Measurements from ENCODE around the gene TP53TG5.

Gene TP53TG5

DNA sequence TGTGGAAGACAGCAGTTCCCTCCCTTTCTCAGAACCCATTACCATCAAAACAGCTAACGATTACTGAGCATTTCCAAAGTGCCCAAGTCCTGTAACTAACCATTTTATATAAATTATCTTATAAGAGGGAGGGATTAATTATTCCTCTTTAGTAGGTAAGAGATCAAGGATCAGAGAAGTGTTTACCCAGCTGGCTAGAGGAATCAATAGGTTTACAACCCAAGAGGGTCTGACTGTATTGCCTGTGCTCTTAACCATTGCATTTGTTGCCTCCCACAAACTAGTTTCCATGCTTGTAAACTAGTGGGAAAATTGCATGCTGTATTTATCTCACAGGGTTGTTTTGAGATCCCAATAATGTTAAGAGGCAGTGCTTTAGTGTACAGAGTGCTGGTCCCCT, 26.3 kb upstream of the TP53TG5 start:
- DNase-seq = peak; percentile 42

DNA sequence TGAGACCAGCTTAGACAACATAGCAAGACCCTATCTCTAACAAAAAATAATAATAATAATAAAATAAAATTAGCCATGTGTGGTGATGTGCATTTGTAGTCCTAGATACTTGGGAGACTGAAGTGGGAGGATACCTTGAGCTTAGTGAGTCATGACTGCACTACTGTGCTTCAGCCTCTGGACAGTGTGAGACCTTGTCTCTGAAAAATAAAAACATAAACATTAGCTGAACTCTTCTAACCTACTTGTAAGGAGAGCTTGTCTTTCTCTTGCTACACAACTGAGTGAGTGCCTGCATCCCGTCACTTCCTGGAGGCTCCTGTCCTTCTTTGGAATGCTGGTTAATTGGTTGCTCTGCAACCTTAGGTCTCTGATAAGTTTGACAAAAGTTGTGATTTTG, 24.8 kb upstream of the TP53TG5 start:
- DNase-seq = no peak

DNA sequence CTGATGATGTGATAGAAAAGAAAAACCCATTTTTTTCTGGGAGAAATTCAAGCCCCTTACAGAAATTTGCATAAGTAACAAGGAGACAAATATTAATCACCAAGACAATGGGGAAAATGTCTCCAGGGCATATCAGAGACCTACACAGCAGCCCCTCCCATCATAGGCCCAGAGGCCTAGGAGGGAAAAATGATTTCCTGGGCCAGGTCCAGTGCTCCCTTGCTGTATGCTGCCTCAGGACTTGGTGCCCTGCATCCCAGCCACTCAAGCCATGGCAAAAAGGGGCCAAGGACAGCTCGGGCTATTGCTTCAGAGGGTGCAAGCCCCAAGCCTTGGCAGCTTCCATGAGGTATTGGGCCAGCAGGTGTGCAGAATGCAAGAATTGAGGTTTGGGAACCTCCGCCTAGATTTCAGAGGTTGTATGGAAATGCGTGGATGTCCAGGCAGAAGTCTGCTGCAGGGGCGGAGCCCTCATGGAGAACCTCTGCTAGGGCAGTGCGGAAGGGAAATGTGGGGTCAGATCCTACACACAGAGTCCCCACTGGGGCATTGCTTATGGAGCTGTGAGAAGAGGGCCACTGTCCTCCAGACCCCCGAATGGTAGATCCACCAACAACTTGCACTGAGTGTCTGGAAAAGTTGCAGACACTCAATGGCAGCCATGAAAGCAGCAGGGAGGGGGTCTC, 22.4 kb upstream of the TP53TG5 start:
- no peak for DNase-seq

DNA sequence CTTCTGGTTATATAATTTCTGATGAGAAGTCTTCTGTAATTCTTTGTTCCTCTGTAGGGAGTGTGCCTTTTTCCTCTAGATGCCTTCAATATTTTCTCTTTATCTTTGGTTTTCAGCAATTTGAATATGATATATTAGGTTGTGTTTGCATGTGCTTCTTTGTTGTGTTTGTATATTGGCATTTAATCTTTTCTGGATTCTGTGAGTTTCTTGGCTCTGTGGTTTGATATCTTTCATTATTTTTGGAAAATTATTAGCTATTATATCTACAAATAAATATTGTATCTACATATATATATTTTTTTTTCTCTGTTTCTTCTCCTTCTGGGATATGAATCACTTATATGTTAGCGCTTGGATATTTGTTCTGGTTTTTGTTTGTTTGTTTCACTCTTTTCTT, 20.9 kb upstream of the TP53TG5 start:
- DNase-seq = no peak

DNA sequence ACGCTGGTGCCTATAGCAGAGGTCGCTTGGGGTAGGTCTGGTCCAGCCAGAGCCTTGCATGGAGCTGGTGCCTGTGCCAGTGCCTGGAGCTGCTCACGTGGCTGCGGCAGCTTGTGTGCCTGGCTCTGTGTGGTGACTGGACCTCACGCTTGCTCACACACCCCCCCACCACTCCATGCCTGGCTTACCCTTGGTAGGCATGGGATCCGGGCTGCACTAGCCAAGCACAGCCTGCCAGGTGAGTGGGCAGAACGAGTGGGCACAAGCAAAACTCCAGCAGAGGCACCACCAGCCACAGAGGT, 16.9 kb upstream of the TP53TG5 start:
- DNase-seq = no peak

DNA sequence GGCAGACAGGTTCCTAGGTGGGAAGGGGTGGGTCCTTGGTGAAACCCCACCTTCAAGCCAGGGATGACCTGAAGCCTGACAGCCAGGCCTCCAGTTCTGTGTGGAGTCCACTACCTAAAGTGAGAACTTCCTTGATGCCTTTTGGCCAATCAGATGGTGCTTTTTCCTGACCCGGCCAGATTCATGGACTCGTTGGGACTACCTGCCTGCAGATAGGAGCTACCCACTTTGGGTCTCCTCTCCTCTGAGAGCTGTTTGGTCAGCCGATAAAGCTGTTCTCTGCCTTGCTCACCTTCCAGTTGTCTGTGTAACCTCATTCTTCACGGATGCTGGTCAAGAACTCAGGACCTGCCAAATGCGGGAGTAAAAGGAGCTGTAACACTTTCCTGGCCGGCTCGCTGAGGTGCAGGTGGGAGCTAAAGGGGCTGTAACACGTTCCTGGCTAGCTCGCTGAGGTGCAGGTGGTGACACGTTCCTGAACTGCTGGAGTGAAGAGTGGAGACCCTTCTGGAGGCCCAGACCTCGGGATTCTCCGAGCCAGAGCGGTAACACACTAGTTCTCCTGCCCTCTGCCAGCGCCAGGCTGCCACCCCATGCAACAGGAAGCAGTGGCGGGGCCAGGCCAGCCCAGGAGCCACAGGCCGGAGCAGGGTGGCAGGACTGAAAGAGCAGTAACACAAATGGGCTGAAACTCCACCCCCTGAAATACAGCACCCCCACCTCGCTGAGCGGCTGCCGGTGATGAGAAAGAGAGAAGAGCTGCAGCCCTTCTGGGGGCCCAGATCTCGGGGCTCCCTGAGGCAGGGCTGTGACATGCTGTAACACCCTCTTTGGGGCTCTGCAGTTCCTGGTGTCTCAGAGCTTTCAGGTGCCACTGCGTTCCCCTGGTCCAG, 16.3 kb upstream of the TP53TG5 start:
- DNase-seq = no peak

DNA sequence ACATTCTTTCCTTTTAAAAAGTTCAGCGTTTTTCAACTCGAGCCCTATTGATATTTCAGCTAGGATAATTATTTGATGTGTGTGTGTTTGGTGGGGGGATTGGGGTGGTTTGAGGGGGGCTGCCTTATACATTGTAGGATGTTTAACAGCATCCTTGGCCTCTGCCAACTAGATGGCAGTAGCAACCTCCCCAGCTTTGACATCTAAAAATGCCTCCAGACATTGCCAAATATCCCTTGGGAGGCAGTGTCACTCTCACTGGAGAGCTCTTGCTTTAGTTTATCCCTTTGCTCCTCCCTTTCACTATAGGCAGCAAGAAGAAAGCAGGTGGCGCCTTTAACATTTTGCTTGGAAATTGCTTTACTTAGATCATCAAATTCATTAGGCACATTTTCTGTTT, 14.6 kb upstream of the TP53TG5 start:
- peak; percentile 35 for DNase-seq

DNA sequence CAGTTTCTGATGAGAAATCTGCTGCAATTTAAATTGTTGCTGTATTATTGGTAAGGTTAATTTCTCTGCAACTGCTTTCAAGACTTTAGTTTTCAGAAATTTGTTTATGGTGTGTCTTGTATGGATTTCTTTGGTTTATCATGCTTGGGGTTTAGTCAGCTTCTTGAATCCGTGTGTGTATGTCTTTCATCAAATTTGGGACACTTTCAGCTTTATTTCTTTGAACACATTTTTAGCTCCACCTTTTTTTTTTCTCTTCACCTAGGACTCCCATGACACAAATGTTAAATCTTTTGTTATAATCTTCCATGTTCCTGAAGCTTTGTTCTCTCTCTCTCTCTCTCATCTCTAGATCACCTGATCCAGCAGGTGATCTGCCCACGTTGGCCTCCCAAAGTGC, 13.4 kb upstream of the TP53TG5 start:
- no peak for DNase-seq

DNA sequence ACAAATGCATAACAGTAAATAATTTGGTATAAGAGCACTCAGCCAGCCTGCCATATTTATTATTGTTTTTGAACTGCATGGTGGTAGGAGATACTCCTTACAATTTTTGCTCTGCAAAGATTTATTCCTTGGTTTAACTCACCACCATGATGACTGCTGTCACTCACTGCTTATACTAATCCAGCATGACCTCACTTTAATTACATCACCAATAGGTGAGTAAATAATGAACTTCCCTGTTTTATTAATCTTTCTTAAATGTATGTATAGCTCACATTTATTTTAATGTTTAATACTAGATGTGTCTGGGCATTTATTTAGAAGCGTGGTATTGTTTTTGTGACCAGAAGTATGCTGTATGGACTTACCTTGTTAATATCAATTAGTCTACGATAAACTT, 12.8 kb upstream of the TP53TG5 start:
- DNase-seq = no peak

DNA sequence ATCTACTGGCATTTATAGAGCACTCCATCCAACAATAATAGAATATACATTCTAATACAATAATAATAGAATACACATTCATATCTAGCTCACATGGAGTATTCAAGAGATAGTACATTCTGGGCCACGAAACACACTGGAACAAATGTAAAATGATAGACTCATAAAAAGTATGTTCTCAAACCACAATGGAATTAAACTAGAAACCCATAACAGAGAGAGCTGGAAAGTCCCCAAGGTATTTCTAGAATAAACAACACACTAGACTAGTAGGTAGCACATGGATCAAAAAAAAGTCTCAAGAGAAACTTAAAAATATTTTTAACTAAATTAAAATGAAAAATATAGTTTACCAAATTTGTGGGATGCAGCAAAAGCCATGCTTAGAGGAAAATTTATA, 9.1 kb upstream of the TP53TG5 start:
- no peak for DNase-seq

DNA sequence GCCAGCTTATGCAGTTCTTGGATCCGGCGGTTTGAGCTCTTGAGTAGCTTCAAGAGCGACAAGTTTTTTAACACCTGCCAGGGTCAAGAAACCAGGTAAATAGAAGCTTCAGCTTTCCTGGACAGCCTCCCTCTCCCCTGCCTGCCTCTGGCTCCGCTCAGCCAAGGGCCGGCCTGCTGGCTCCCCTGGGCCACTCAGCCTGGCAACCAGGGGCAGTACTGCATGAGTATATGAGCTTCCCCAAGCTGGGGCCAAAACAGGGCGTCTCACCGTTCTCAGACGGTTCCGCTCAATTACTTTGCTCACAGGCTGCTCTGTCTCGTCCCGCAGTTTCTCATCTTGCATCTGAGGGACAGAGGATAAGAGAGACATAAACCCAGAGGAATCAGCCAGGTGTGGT, 856 bp downstream of the TP53TG5 start:
- DNase-seq = peak; percentile 51

DNA sequence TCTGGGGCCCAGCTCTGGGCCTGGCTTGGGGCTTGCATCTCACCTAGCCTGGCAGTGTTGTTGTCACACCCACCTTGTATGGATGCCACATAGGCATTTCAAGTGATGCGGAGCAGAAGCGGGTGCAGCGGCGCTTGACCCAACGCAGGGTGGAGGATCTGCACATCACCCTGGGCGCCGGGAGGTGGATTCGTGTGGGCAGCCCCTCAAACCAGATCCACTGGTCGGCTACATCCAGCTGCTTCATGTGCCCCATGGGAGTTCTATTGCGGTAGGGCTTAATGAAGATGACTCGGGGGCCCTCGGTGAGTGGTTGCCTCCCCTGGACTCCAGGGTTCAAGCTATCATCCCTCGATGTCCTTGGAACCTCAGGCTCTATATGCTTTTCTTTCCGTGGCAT, 3.2 kb downstream of the TP53TG5 start:
- no peak for DNase-seq

DNA sequence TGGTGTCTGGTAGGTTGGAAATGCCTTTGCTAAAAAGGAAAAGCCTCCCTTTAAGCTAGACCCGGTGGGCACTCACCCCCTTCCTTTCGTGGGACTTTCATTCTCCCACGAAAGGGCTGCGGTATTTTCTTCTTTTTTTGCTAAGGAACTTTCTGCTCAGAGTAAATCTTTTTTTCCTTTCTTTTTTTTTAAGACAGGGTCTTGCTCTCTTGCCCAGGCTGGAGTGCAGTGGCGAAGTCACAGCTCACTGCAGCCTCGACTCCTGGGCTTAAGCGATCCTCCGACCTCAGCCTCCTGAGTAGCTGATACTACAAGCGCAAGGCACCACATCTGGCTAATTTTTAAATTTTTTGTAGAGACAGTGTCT, 4.0 kb downstream of the TP53TG5 start:
- DNase-seq = no peak

DNA sequence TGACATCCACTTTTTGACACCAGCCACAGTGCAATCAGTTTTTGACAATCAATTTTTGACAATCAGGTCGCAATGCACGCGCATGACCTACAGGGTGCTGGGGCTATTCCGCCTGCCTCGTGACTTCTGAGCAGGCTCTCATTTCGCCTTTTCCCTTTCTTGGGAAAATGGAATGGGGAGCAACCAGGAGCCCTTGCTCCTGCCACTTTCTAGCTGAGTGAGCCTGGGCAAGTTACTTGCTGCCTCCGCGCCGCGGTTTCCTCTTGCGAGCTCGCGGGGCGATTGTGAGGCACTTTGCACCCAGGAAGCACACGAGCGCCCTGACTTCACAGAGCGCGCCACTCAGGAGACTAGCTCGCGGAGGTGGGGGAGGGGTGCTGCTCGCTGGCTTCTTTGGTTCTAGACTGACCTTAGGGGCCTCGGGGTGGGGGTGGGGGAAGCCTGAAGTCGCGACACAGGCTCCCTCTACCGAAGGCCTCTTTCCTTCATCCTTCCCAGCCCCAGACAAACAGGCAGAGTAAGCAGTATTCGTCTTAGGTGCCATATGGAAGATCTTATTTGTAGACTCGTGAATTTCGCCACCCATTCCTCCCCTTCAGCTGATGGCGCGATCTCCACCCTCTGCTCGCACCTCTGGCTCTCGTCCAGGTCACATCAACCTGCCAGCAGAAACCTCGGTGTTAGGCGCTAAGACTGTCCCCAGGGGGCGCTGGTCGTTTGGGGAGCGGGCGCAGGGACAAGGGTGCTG, 4.6 kb downstream of the TP53TG5 start:
- peak; percentile 92 for DNase-seq

DNA sequence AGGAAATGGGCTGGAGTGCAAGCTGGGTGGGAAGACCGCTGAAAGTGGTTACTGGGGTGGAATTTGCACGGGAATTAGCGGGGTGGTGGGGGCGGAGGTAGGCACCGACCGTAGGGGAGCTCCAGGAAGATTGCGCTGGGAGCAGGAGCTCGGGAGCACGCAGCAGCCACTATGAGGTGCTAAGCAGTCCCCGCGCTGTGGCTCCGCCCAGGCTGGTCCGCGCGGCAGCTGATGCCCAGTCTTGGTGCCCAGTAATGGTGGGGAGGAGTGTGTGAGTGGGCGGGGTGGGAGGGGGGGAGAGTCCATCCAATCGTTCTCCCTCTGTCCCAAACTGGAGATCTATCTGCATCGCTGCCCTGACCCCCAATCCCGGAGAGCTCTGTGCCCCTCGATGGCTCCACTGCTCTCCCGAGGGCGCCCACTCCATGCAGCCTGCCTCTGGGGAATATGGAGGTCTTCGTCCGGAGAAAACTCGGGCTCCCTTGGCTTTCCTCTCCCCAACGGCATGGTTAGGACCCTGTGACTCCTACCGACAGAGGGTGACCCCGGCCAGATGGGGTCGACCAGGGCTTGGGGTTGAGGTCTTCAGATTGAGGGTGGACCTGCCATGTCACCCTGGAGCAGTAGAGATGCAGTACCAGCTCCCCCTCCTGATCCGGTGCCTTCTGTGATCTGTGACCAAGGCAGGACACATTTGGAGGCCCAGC, 5.3 kb downstream of the TP53TG5 start:
- peak; percentile 37 for DNase-seq

DNA sequence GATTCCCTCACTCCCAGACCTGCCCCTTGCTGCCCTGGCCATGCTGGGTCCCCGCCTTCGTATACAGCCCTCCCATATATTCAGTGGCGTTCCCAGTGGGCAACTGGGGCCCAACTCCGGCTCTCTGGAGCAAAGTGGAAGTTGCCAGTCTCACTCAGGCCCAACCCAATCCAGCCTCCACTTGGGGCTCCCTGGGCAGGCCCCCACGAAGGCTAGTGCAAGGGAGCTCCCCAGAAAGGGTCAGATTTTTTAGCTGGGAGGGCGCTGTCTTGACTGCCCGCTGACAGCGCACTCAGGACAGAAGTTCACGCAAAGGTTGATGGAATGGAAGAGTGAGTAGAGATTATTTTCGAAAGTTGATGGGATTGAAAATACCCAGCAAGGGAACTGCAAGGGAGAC, 5.9 kb downstream of the TP53TG5 start:
- no peak for DNase-seq

DNA sequence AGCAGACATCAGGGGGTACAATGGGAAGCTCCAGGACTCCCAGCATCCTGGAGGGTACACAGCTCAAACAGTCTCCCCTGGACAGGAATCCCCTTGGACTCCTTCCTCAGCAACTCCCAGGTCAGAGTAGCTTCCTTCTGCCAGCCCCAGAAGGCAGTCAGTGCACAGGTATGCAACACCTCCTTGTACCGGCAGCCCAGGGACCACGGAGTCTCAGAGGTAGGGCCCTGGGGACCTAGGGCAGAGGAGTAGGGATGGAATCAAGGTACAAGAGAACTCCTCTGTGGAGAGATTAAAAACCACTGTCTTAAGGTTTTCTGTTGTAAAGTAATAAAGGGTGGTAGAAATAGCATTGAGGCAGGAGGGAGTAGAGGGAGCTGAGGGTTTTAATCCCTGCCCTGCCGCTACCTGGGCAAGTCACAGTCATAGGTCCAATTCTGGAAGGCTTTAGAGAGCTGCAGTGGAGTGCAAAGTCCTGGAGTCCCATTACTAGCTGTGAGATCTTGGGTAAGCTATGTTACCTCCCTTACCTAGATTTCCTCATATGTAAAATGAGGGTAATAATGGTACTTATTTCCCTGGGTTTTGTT, 7.5 kb downstream of the TP53TG5 start:
- no peak for DNase-seq

DNA sequence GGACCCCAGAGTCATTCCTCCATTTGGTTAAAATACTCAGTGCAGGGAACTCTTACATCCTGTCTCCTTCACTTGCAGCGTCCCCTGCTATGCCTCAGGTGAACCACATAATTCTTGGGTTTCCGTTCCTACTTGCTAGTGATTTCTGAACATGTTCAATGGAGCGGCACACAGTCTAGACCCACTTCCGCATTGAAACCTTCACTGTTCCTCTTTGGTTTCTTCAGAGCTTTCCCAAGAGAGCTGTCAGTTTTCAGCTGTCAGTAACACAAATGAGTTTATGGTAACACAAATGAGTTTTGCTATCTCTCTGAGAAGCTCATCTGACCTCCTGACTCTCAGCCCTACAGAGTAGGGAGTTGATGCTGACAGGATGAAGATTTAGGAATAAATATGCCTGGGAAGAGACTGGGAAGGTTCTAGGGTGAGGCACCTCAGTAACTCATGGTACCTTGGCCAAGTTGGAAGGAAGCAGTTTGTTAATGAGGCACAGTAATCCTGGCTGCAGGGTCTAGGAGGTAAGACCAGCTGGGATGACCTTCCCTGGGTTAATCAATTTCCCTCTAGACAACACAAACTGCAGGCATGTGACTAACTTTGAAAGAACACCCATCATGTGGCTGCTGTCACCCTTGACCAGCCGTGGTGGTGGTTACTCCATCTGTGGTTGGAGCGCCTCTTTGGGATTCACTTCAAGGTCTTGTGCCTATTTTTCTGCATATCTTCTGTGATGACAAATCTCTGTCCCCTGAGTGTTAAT, 9.7 kb downstream of the TP53TG5 start:
- DNase-seq = no peak

DNA sequence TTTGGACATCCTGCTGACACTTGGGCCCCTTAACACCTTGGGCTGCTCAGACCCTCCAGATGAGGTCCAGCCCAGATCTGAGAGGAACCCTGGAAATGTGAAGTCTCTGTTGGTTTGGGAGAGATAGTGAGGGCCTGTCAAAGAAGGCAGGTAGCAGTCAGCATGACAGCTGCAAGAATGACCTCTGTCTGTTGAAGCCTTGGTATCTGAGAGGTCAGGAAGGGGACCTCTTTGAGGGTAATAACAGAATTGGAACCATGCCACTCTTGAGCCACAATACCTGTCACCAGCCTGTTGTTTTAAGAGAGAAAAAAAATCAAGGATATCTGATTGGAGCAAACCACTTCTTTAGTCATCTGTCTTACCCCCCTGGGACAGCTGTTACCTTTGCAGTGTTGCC, 11.0 kb downstream of the TP53TG5 start:
- no peak for DNase-seq

DNA sequence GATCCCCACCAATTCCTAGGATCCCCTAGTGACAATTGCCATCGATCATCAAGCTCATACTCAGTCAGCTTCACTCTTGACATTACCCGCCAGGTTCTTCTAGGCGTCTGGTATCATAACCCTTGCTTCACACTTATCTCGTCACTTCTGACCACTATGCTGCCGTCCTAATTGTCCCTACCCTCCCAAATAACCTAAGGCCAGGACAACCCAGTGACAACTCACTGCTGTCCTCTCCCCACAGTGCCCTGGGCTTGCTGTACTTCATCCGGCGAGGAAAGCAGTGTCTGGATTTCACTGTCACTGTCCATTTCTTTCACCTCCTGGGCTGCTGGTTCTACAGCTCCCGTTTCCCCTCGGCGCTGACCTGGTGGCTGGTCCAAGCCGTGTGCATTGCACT, 11.5 kb downstream of the TP53TG5 start:
- no peak for DNase-seq

DNA sequence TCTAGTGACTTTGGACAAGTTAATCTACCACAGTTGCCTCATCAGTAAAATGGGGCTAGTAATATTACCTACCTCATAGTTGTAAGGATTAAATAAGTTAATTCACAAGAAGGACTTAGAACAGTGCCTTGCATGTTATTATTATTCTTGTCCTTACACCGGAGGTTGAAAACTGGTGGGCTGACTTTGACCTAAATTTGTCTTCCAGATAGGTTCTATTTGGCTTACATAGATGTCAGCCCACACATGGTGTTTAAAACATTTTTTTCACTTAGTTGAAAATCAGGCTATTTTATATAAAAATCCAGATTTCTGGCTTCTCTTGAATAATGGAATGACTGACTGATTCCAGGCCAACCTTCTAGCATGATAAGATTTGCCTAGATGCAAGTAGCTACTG, 11.9 kb downstream of the TP53TG5 start:
- DNase-seq = no peak

DNA sequence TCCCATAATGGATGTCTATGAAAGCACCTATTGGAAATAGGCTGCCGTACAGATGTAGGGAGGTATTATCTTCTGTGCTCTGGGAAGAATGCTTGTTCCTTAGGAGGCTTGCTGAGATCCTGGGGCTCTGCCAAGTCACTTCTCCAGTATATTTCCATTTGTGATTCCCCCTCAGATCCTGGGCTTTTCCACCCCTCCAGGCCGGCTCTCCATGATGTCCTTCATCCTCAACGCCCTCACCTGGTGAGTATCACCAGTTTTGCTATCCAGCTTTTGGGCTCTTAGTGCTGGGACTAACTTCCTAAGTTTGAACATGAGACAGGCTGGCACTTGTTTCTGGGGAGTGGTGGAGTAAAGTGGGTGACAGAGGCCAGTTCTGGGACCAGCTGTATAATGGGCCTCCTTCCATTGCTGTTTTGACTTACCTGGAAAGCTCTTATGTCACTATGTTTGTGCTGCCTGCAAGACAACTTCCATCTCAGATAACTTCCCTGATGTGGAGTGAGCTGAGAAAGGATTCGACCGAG, 12.6 kb downstream of the TP53TG5 start:
- no peak for DNase-seq
